ENCODE data around the gene ZNF784. TPM values are rescaled to one million over a fixed set of nuclear protein-coding genes. Genes with fewer than 3 reads are reported as not detected.
A peak's percentile ranks its signal among the peaks of the same experiment; 100 is the strongest.

The ZNF784 gene
- total and polyA plus RNA-seq, 2 of the 13 experiments (the other 11 are each of a cell fraction or from before 2014, with no cell fraction given): 4.1 to 4.2 TPM

- TF ChIP-seq CERS6 (CRISPR knock-in tag; IDR thresholded peaks at IDR 0.05): no peak
- peak; percentile 96 for TF ChIP-seq ZBTB38 (CRISPR knock-in tag; IDR thresholded peaks at IDR 0.05)
- 0 out of 2 replicates have a peak, but pooled peaks have one; percentile 27 for TF ChIP-seq AHR (CRISPR knock-in tag; IDR thresholded peaks at IDR 0.05)
- no peak for TF ChIP-seq THAP8 (CRISPR knock-in tag; IDR thresholded peaks at IDR 0.05; ENCODE audit: borderline replicate concordance)
- no peak for TF ChIP-seq CHCHD3 (CRISPR knock-in tag; IDR thresholded peaks at IDR 0.05)
- TF ChIP-seq ZNF460 (CRISPR knock-in tag; IDR thresholded peaks at IDR 0.05; ENCODE audit: borderline replicate concordance): no peak; the same call in 1 of the 2 replicates
- TF ChIP-seq KLF11 (CRISPR knock-in tag; IDR thresholded peaks at IDR 0.05): no peak
- peak; percentile 50 for TF ChIP-seq ZNF12 (CRISPR knock-in tag; IDR thresholded peaks at IDR 0.05)
- no peak for TF ChIP-seq NFRKB (IDR thresholded peaks at IDR 0.05)
- no peak for TF ChIP-seq ZMAT3 (CRISPR knock-in tag; conservative IDR thresholded peaks at IDR 0.05)
- TF ChIP-seq ZNF639 (CRISPR knock-in tag; conservative IDR thresholded peaks at IDR 0.05): peak; percentile 42; the same call in 1 of the 2 replicates
- no peak for TF ChIP-seq NR1H2 (CRISPR knock-in tag; IDR thresholded peaks at IDR 0.05; ENCODE audit: borderline replicate concordance, low read depth)
- no peak for TF ChIP-seq FOXP1 (IDR thresholded peaks at IDR 0.05)
- no peak for TF ChIP-seq FOXP1 (CRISPR knock-in tag; IDR thresholded peaks at IDR 0.05)
- 0 out of 2 replicates have a peak, but pooled peaks have one; percentile 42 for TF ChIP-seq TOPORS (CRISPR knock-in tag; IDR thresholded peaks at IDR 0.05)
- no peak; the same call in 1 of the 2 replicates for TF ChIP-seq TIGD3 (CRISPR knock-in tag; IDR thresholded peaks at IDR 0.05; ENCODE audit: borderline replicate concordance)
- TF ChIP-seq ZFP91 (CRISPR knock-in tag; IDR thresholded peaks at IDR 0.05; ENCODE audit: borderline replicate concordance): peak; percentile 48
- no peak for TF ChIP-seq ZNF513 (CRISPR knock-in tag; conservative IDR thresholded peaks at IDR 0.05)
- TF ChIP-seq ZBTB4 (CRISPR knock-in tag; IDR thresholded peaks at IDR 0.05; ENCODE audit: borderline replicate concordance): 0 out of 2 replicates have a peak, but pooled peaks have one; percentile 18
Observed at GRCh38 chr19:55653651-55654322, 29.4 kb upstream of the ZNF784 start (continued).

Measured in HepG2 (cell line).